Vagina (tissue), 2 donors: ENCODE measurements around the gene SELENOS.

Experiments
- POLR2AphosphoS5 ChIP-seq, 2 donors: sonication (generic); formaldehyde crosslinking; IDR thresholded peaks; one replicate each; pipeline ENCODE4 v1.9.0; 2017; ENCODE audit warnings: antibody characterized with exemption in 2 of 2, mild to moderate bottlenecking in 2 of 2, low read depth in 1 of 2; ENCODE audit not compliant: insufficient read depth in 1 of 2
- TF ChIP-seq, protein P1 (sequence below), 3 experiments: fragments of 450-650 bp in 2 of 3; fragments of 200-600 bp in 1 of 3; sonication (generic) in 1 of 3; IDR thresholded peaks; one replicate each; pipeline ENCODE4 v1.5.1; 2017 to 2019; ENCODE audit warnings: antibody characterized with exemption in 3 of 3, mild to moderate bottlenecking in 2 of 3, moderate library complexity in 2 of 3

DNA sequence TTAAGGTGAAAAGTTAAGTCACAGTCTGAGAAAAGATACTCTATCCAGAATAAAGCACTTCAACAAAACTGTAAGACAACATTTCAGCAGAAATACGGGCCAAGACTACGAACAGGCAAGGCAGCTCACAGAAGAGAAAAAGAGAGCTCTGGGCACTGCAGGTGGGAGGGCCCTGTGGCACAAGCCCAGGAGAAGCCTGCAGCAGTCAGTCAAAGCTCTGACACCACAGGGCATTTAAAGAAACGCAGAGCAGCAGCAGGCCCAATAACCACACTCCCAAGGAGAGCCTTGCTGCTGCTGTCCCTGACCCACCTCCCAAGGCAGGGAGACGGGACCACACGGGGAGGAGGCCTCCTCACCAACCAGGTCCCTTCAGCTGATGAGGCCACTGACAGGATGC lies 44.6 kb downstream of the SELENOS start:
- TF ChIP-seq POLR2AphosphoS5 (IDR thresholded peaks at IDR 0.05; ENCODE audit: insufficient read depth in 1 of 2, low read depth in 1 of 2): no peak
- TF ChIP-seq, protein P1, sequence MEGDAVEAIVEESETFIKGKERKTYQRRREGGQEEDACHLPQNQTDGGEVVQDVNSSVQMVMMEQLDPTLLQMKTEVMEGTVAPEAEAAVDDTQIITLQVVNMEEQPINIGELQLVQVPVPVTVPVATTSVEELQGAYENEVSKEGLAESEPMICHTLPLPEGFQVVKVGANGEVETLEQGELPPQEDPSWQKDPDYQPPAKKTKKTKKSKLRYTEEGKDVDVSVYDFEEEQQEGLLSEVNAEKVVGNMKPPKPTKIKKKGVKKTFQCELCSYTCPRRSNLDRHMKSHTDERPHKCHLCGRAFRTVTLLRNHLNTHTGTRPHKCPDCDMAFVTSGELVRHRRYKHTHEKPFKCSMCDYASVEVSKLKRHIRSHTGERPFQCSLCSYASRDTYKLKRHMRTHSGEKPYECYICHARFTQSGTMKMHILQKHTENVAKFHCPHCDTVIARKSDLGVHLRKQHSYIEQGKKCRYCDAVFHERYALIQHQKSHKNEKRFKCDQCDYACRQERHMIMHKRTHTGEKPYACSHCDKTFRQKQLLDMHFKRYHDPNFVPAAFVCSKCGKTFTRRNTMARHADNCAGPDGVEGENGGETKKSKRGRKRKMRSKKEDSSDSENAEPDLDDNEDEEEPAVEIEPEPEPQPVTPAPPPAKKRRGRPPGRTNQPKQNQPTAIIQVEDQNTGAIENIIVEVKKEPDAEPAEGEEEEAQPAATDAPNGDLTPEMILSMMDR (IDR thresholded peaks at IDR 0.05): no peak
